ENCODE data around the gene ATP11A.

Gene ATP11A

GRCh38 chr13:112875627-112876026 lies 185.8 kb downstream of the ATP11A start:
- H3K9ac ChIP-seq (ENCODE audit: low read length), result no peak overlapping the region
- H4K5ac ChIP-seq (ENCODE audit: low read length), result no peak overlapping the region
- H3K79me1 ChIP-seq (ENCODE audit: low read length), result no peaks in the 10 kb centered on the region
- no peak overlapping the region for H3K23ac ChIP-seq (ENCODE audit: low read length)
- no peak overlapping the region for H4K8ac ChIP-seq (ENCODE audit: low read depth, low read length)
- no peak overlapping the region for H3K4me3 ChIP-seq (ENCODE audit: low read length)
- no peak overlapping the region for H3K4me2 ChIP-seq (ENCODE audit: low read length)
- no peaks in the 10 kb centered on the region for H3K79me2 ChIP-seq (ENCODE audit: control insufficient read depth, insufficient read depth, low read length)
- H2BK120ac ChIP-seq (ENCODE audit: low read depth, low read length), result no peak overlapping the region
- no peak overlapping the region for H3K56ac ChIP-seq (ENCODE audit: low read length)
- peaks cover 2% of the 10 kb centered on the region for H3K36me3 ChIP-seq (ENCODE audit: control insufficient read depth, insufficient read depth, low read length)
- no peak for DNase-seq
- H2AK5ac ChIP-seq (ENCODE audit: low read length), result no peak overlapping the region
- no peak overlapping the region for H3K4ac ChIP-seq (ENCODE audit: low read depth, low read length)
- no peak overlapping the region for H2BK5ac ChIP-seq (ENCODE audit: low read length)
- H3K4me1 ChIP-seq (ENCODE audit: control insufficient read depth, low read depth, low read length), result no peaks in the 10 kb centered on the region
- H3K27ac ChIP-seq (ENCODE audit: low read depth, low read length), result no peak overlapping the region
- no peaks in the 10 kb centered on the region for H3K27me3 ChIP-seq (ENCODE audit: insufficient read depth, low read length, poor library complexity)
- H3K18ac ChIP-seq (ENCODE audit: low read length), result no peak overlapping the region
- no peak overlapping the region for H2BK15ac ChIP-seq (replicated peaks; ENCODE audit: low read depth)
- no CpG with 5 or more reads among the region's 15 CpGs for WGBS (ENCODE audit: extremely low coverage, insufficient coverage, low lambda C conversion rate)

GRCh38 chr13:112876305-112877000 lies 186.6 kb downstream of the ATP11A start:
- H3K27ac ChIP-seq (ENCODE audit: low read depth, low read length), result no peak overlapping the region
- no peak overlapping the region for H3K18ac ChIP-seq (ENCODE audit: low read length)
- H3K79me1 ChIP-seq (ENCODE audit: low read length), result no peaks in the 10 kb centered on the region
- no peak overlapping the region for H2BK5ac ChIP-seq (ENCODE audit: low read length)
- H2BK15ac ChIP-seq (replicated peaks; ENCODE audit: low read depth), result no peak overlapping the region
- H3K56ac ChIP-seq (ENCODE audit: low read length), result no peak overlapping the region
- H4K5ac ChIP-seq (ENCODE audit: low read length), result no peak overlapping the region
- H3K9ac ChIP-seq (ENCODE audit: low read length), result no peak overlapping the region
- H2AK5ac ChIP-seq (ENCODE audit: low read length), result no peak overlapping the region
- no peaks in the 10 kb centered on the region for H3K27me3 ChIP-seq (ENCODE audit: insufficient read depth, low read length, poor library complexity)
- DNase-seq, result no peak
- H3K4me1 ChIP-seq (ENCODE audit: control insufficient read depth, low read depth, low read length), result no peaks in the 10 kb centered on the region
- H3K4me2 ChIP-seq (ENCODE audit: low read length), result no peak overlapping the region
- no peak overlapping the region for H4K8ac ChIP-seq (ENCODE audit: low read depth, low read length)
- no peak overlapping the region for H2BK120ac ChIP-seq (ENCODE audit: low read depth, low read length)
- no peak overlapping the region for H3K4ac ChIP-seq (ENCODE audit: low read depth, low read length)
- no peak overlapping the region for H3K4me3 ChIP-seq (ENCODE audit: low read length)
- no peaks in the 10 kb centered on the region for H3K79me2 ChIP-seq (ENCODE audit: control insufficient read depth, insufficient read depth, low read length)
- no peak overlapping the region for H3K23ac ChIP-seq (ENCODE audit: low read length)
- peaks cover 2% of the 10 kb centered on the region for H3K36me3 ChIP-seq (ENCODE audit: control insufficient read depth, insufficient read depth, low read length)
- no CpG with 5 or more reads among the region's 15 CpGs for WGBS (ENCODE audit: extremely low coverage, insufficient coverage, low lambda C conversion rate)

GRCh38 chr13:112877066-112877465 lies 187.2 kb downstream of the ATP11A start:
- no peak overlapping the region for H3K56ac ChIP-seq (ENCODE audit: low read length)
- no CpG with 5 or more reads among the region's 12 CpGs for WGBS (ENCODE audit: extremely low coverage, insufficient coverage, low lambda C conversion rate)
- H3K4me3 ChIP-seq (ENCODE audit: low read length), result no peak overlapping the region
- H2AK5ac ChIP-seq (ENCODE audit: low read length), result no peak overlapping the region
- DNase-seq, result no peak
- peaks cover 2% of the 10 kb centered on the region for H3K36me3 ChIP-seq (ENCODE audit: control insufficient read depth, insufficient read depth, low read length)
- no peak overlapping the region for H3K4me2 ChIP-seq (ENCODE audit: low read length)
- H3K18ac ChIP-seq (ENCODE audit: low read length), result no peak overlapping the region
- no peaks in the 10 kb centered on the region for H3K79me2 ChIP-seq (ENCODE audit: control insufficient read depth, insufficient read depth, low read length)
- H2BK15ac ChIP-seq (replicated peaks; ENCODE audit: low read depth), result no peak overlapping the region
- no peak overlapping the region for H4K5ac ChIP-seq (ENCODE audit: low read length)
- no peaks in the 10 kb centered on the region for H3K4me1 ChIP-seq (ENCODE audit: control insufficient read depth, low read depth, low read length)
- H3K27ac ChIP-seq (ENCODE audit: low read depth, low read length), result no peak overlapping the region
- no peak overlapping the region for H2BK120ac ChIP-seq (ENCODE audit: low read depth, low read length)
- no peaks in the 10 kb centered on the region for H3K27me3 ChIP-seq (ENCODE audit: insufficient read depth, low read length, poor library complexity)
- H4K8ac ChIP-seq (ENCODE audit: low read depth, low read length), result no peak overlapping the region
- H3K4ac ChIP-seq (ENCODE audit: low read depth, low read length), result no peak overlapping the region
- no peak overlapping the region for H2BK5ac ChIP-seq (ENCODE audit: low read length)
- H3K23ac ChIP-seq (ENCODE audit: low read length), result no peak overlapping the region
- H3K9ac ChIP-seq (ENCODE audit: low read length), result no peak overlapping the region
- no peaks in the 10 kb centered on the region for H3K79me1 ChIP-seq (ENCODE audit: low read length)

GRCh38 chr13:112877539-112877938 lies 187.7 kb downstream of the ATP11A start:
- Histone ChIP-seq H4K8ac (ENCODE audit: low read depth, low read length) (no peak overlapping the region), H3K18ac (ENCODE audit: low read length) (no peak overlapping the region), H3K27ac (ENCODE audit: low read depth, low read length) (no peak overlapping the region), H3K4me2 (ENCODE audit: low read length) (no peak overlapping the region), H3K36me3 (ENCODE audit: control insufficient read depth, insufficient read depth, low read length) (peaks cover 2% of the 10 kb centered on the region), H3K4me1 (ENCODE audit: control insufficient read depth, low read depth, low read length) (no peaks in the 10 kb centered on the region), H3K4me3 (ENCODE audit: low read length) (no peak overlapping the region), H2BK5ac (ENCODE audit: low read length) (no peak overlapping the region), H2BK15ac (replicated peaks; ENCODE audit: low read depth) (no peak overlapping the region), H4K5ac (ENCODE audit: low read length) (no peak overlapping the region), H3K79me2 (ENCODE audit: control insufficient read depth, insufficient read depth, low read length) (no peaks in the 10 kb centered on the region), H2AK5ac (ENCODE audit: low read length) (no peak overlapping the region), H3K23ac (ENCODE audit: low read length) (no peak overlapping the region), H3K56ac (ENCODE audit: low read length) (no peak overlapping the region), H3K9ac (ENCODE audit: low read length) (no peak overlapping the region), H3K27me3 (ENCODE audit: insufficient read depth, low read length, poor library complexity) (no peaks in the 10 kb centered on the region), H3K4ac (ENCODE audit: low read depth, low read length) (no peak overlapping the region), H2BK120ac (ENCODE audit: low read depth, low read length) (no peak overlapping the region), H3K79me1 (ENCODE audit: low read length) (no peaks in the 10 kb centered on the region)
- WGBS (ENCODE audit: extremely low coverage, insufficient coverage, low lambda C conversion rate), result no CpG with 5 or more reads among the region's 11 CpGs
- no peak for DNase-seq

GRCh38 chr13:112877976-112878955 lies 188.4 kb downstream of the ATP11A start:
- Histone ChIP-seq H4K5ac (ENCODE audit: low read length) (no peak overlapping the region), H3K4me1 (ENCODE audit: control insufficient read depth, low read depth, low read length) (no peaks in the 10 kb centered on the region), H4K8ac (ENCODE audit: low read depth, low read length) (no peak overlapping the region), H3K23ac (ENCODE audit: low read length) (no peak overlapping the region), H3K4me3 (ENCODE audit: low read length) (no peak overlapping the region), H3K27ac (ENCODE audit: low read depth, low read length) (no peak overlapping the region), H3K79me2 (ENCODE audit: control insufficient read depth, insufficient read depth, low read length) (no peaks in the 10 kb centered on the region), H2BK120ac (ENCODE audit: low read depth, low read length) (no peak overlapping the region), H2BK15ac (replicated peaks; ENCODE audit: low read depth) (no peak overlapping the region), H3K18ac (ENCODE audit: low read length) (no peak overlapping the region), H2BK5ac (ENCODE audit: low read length) (no peak overlapping the region), H3K9ac (ENCODE audit: low read length) (no peak overlapping the region), H2AK5ac (ENCODE audit: low read length) (no peak overlapping the region), H3K4me2 (ENCODE audit: low read length) (no peak overlapping the region), H3K56ac (ENCODE audit: low read length) (no peak overlapping the region), H3K36me3 (ENCODE audit: control insufficient read depth, insufficient read depth, low read length) (peaks cover 2% of the 10 kb centered on the region), H3K27me3 (ENCODE audit: insufficient read depth, low read length, poor library complexity) (no peaks in the 10 kb centered on the region), H3K79me1 (ENCODE audit: low read length) (no peaks in the 10 kb centered on the region), H3K4ac (ENCODE audit: low read depth, low read length) (no peak overlapping the region)
- DNase-seq, result no peak
- no CpG with 5 or more reads among the region's 28 CpGs for WGBS (ENCODE audit: extremely low coverage, insufficient coverage, low lambda C conversion rate)
